G401 (cell line): ENCODE measurements around the gene PIK3R5. TPM values are rescaled to one million over a fixed set of nuclear protein-coding genes. Genes with fewer than 3 reads are reported as not detected.
A peak's percentile ranks its signal among the peaks of the same experiment; 100 is the strongest.
"Not testable (repeated sequence)": the region's sequence is repeated elsewhere in the genome, so short reads cannot be mapped to it uniquely, and the experiment has no call there.

Experiments used
- DNase-seq: peaks from one replicate; pipeline ENCODE4 v3.0.0-alpha.2; 2015; ENCODE audit warnings: low spot score
- in situ Hi-C: cut with HindIII; loops from 2 replicates; pipeline ENCODE4 v1.10.0; 2016; ENCODE audit warnings: low sequenced_read_pairs, mixed read lengths
- total RNA-seq: library from RNA; depleted of rRNA; stranded (reverse); fragments of >200 nt; shearing (Covaris generic); gene quantifications from 2 replicates; pipeline ENCODE4 v1.2.3, GENCODE V29; 2014

PIK3R5 gene
- total RNA-seq, 1 experiment from 2014 or later = 0.07 TPM

- in situ Hi-C loops = no loop called here
- DNase-seq = peak; percentile 80
Observed at GRCh38 chr17:8868529-8868951, 97.0 kb downstream of the PIK3R5 start.

GRCh38 chr17:8868092-8868491 lies 97.4 kb downstream of the PIK3R5 start:
- in situ Hi-C loops = no loop called here
- no peak for DNase-seq

GRCh38 chr17:8867361-8867981 lies 98.0 kb downstream of the PIK3R5 start, which contains the start of gene PIK3R6:
Gene PIK3R6, minus strand, starts transcription at chr17:8867674. Its CDS starts 17,880 bp downstream, at chr17:8849794.
- in situ Hi-C loops = no loop called here
- DNase-seq = no peak

- in situ Hi-C loops = no loop called here
- no peak for DNase-seq
Observed at GRCh38 chr17:8865811-8866210, 99.7 kb downstream of the PIK3R5 start.

- in situ Hi-C loops = no loop called here
- no peak for DNase-seq
Observed at GRCh38 chr17:8865385-8865784, 100.1 kb downstream of the PIK3R5 start.

GRCh38 chr17:8862213-8863056 lies 103.1 kb downstream of the PIK3R5 start:
- in situ Hi-C loops = no loop called here
- peak; percentile 9 for DNase-seq

GRCh38 chr17:8861495-8862181 lies 103.9 kb downstream of the PIK3R5 start:
- in situ Hi-C loops = no loop called here
- no peak for DNase-seq

- DNase-seq = no peak
- in situ Hi-C loops = no loop called here
Observed at GRCh38 chr17:8859804-8860430, 105.6 kb downstream of the PIK3R5 start.

GRCh38 chr17:8859027-8859803 lies 106.3 kb downstream of the PIK3R5 start:
- in situ Hi-C loops = no loop called here
- DNase-seq = no peak

- DNase-seq = no peak
Observed at GRCh38 chr17:8857919-8858318, 107.6 kb downstream of the PIK3R5 start.

GRCh38 chr17:8856869-8857575 lies 108.5 kb downstream of the PIK3R5 start:
- in situ Hi-C loops = no loop called here
- no peak for DNase-seq

More at GRCh38 chr17:8857919-8858318, 107.6 kb downstream of the PIK3R5 start:
- in situ Hi-C loops = no loop called here

GRCh38 chr17:8856205-8856603 lies 109.3 kb downstream of the PIK3R5 start:
- in situ Hi-C loops, DNase-seq: not testable (repeated sequence)

GRCh38 chr17:8855477-8856204 lies 109.9 kb downstream of the PIK3R5 start:
- DNase-seq = no peak
- in situ Hi-C loops = no loop called here

GRCh38 chr17:8851600-8851999 lies 113.9 kb downstream of the PIK3R5 start:
- no peak for DNase-seq

GRCh38 chr17:8849311-8850041 lies 116.0 kb downstream of the PIK3R5 start:
- DNase-seq = no peak
- in situ Hi-C loops = no loop called here

More at GRCh38 chr17:8851600-8851999, 113.9 kb downstream of the PIK3R5 start:
- in situ Hi-C loops = no loop called here

- DNase-seq = no peak
- in situ Hi-C loops = no loop called here
Observed at GRCh38 chr17:8847891-8848290, 117.6 kb downstream of the PIK3R5 start.

- DNase-seq = peak; percentile 14
- in situ Hi-C loops = no loop called here
Observed at GRCh38 chr17:8846768-8847211, 118.7 kb downstream of the PIK3R5 start.
